Measurements from ENCODE around the gene NLGN2. TPM values are rescaled to one million over a fixed set of nuclear protein-coding genes. Genes with fewer than 3 reads are reported as not detected.

NLGN2 gene
- total RNA-seq, 1 experiment from 2014 or later, result 70.2 TPM

GRCh38 chr17:7442142-7442541, 34.5 kb downstream of the NLGN2 start:
- H2BK5ac ChIP-seq (ENCODE audit: insufficient read length, low read length), result no peak overlapping the region
- H3K79me1 ChIP-seq (ENCODE audit: insufficient read depth, low read depth, low read length, poor library complexity, severe bottlenecking), result no peaks in the 10 kb centered on the region
- no peak overlapping the region for H4K8ac ChIP-seq (replicated peaks; ENCODE audit: insufficient read length, low read depth, low read length)
- no peaks in the 10 kb centered on the region for H3K79me2 ChIP-seq (ENCODE audit: insufficient read depth, low read length)
- H3K23ac ChIP-seq (ENCODE audit: insufficient read length, low read depth, low read length), result no peak overlapping the region
- H4K5ac ChIP-seq (ENCODE audit: insufficient read length, low read depth, low read length), result no peak overlapping the region
- no peak overlapping the region for H2BK20ac ChIP-seq (ENCODE audit: low read depth, low read length, poor library complexity, severe bottlenecking)
- no peak for TF ChIP-seq CTCF (conservative IDR thresholded peaks at IDR 0.05)
- H3K4me2 ChIP-seq (ENCODE audit: insufficient read depth, insufficient read length, low read length), result no peak overlapping the region
- H2AK5ac ChIP-seq (ENCODE audit: insufficient read length, low read length), result no peak overlapping the region
- no peak overlapping the region for H3K27ac Mint-ChIP-seq
- H3K14ac ChIP-seq (ENCODE audit: insufficient read depth, low read length), result no peak overlapping the region
- H3K27me3 ChIP-seq (ENCODE audit: insufficient read depth, low read length), result peaks cover 8% of the 10 kb centered on the region
- H3K9ac ChIP-seq (ENCODE audit: extremely low read depth, insufficient read length, low read length), result no peak overlapping the region
- H2BK12ac ChIP-seq (ENCODE audit: insufficient read length, low read depth, low read length), result no peak overlapping the region
- H3K9me3 Mint-ChIP-seq, result no peaks in the 10 kb centered on the region; a peak in 1 of 5 replicates
- no peaks in the 10 kb centered on the region; the same call in 1 of the 2 replicates for H3K4me1 ChIP-seq (ENCODE audit: insufficient read depth, low read length)
- H3K36me3 Mint-ChIP-seq (ENCODE audit: insufficient read depth in 1 of 3, low read depth in 3 of 3), result peaks cover 0 to 13% (median 2%) of the 10 kb centered on the region in 3 experiments; a peak in 3 of 7 replicates
- H2AFZ ChIP-seq (ENCODE audit: low read length), result no peak overlapping the region
- H3K4ac ChIP-seq (ENCODE audit: low read depth, low read length), result no peak overlapping the region
- no peak overlapping the region for H4K91ac ChIP-seq (ENCODE audit: insufficient read length, low read depth, low read length)
- no peak overlapping the region for H2BK15ac ChIP-seq (ENCODE audit: low read depth, low read length)
- no peak overlapping the region for H3K27ac ChIP-seq (ENCODE audit: insufficient read length, low read depth, low read length)
- DNase-seq, result no peak
- no peak overlapping the region for H3K18ac ChIP-seq (ENCODE audit: insufficient read length, low read depth, low read length)
- H3K4me1 Mint-ChIP-seq, result peaks cover 41 to 55% of the 10 kb centered on the region in 2 experiments
- WGBS (ENCODE audit: extremely low coverage, insufficient read length, low lambda C conversion rate), result no CpG with 5 or more reads among the region's 2 CpGs
- H4K20me1 ChIP-seq (ENCODE audit: control insufficient read depth, insufficient read depth, insufficient read length), result no peaks in the 10 kb centered on the region
- peaks cover 33% of the 10 kb centered on the region for H3K23me2 ChIP-seq (ENCODE audit: insufficient read length, low read depth, low read length, poor library complexity, severe bottlenecking)
- peak overlapping the region in 1 of 2 experiments; percentile 10; a peak in 2 of 5 replicates for H3K4me3 Mint-ChIP-seq
- H3K9me3 ChIP-seq (ENCODE audit: control insufficient read depth, low read depth, low read length), result no peaks in the 10 kb centered on the region
- H3T11ph ChIP-seq (ENCODE audit: low read length), result no peak overlapping the region
- H2BK120ac ChIP-seq (ENCODE audit: low read depth, low read length, poor library complexity, severe bottlenecking), result no peak overlapping the region
- H3K56ac ChIP-seq (ENCODE audit: insufficient read length, low read depth, low read length), result no peak overlapping the region
- peaks cover 32% of the 10 kb centered on the region for H3K27me3 Mint-ChIP-seq (ENCODE audit: low read depth)
